Heart right ventricle (tissue), 16 donors: ENCODE data around the gene CX3CR1. TPM values are rescaled to one million over a fixed set of nuclear protein-coding genes. Genes with fewer than 3 reads are reported as not detected.

ENCODE experiments used
- ATAC-seq, 8 donors: fragments of 200-7000 bp; cut with Tn5 transposase; one replicate each; pipeline ENCODE4 v1.9.1; 2020; ENCODE audit warnings: mild to moderate bottlenecking in 8 of 8, moderate library complexity in 8 of 8, moderate number of reproducible peaks in 1 of 8
- DNase-seq, 2 donors: peaks; one replicate each; pipeline ENCODE4 v3.0.0-alpha.2; 2020
- H3K27ac ChIP-seq, 10 donors: fragments of 200-600 bp; sonication (generic) in 2 of 10; one replicate each; pipeline versions ENCODE4 v1.5.0 to v1.8.0; 2020 to 2022; ENCODE audit warnings: mild to moderate bottlenecking in 3 of 10
- H3K27me3 ChIP-seq, 7 donors: fragments of 200-600 bp; one replicate each; pipeline ENCODE4 v1.8.0; 2021 to 2022; ENCODE audit warnings: mild to moderate bottlenecking in 2 of 7
- H3K36me3 ChIP-seq, 9 donors: fragments of 200-600 bp; sonication (generic) in 1 of 9; one replicate each; pipeline versions ENCODE4 v1.5.0 to v1.8.0; 2020 to 2022; ENCODE audit warnings: mild to moderate bottlenecking in 2 of 9
- H3K4me1 ChIP-seq, 9 donors: fragments of 200-600 bp; sonication (generic) in 1 of 9; one replicate each; pipeline versions ENCODE4 v1.5.0 to v1.8.0; 2020 to 2022; ENCODE audit warnings: mild to moderate bottlenecking in 4 of 9
- H3K4me3 ChIP-seq, 10 donors: fragments of 200-600 bp; sonication (generic) in 2 of 10; one replicate each; pipeline versions ENCODE4 v1.5.0 to v1.8.0; 2020 to 2022; ENCODE audit warnings: mild to moderate bottlenecking in 7 of 10, moderate library complexity in 2 of 10
- H3K9me3 ChIP-seq, 11 donors: fragments of 200-600 bp in 10 of 11; sonication (generic) in 2 of 11; one replicate each; pipeline versions ENCODE4 v1.5.0 to v1.8.0; 2013 to 2022; ENCODE audit warnings: mild to moderate bottlenecking in 2 of 11, control low read depth in 1 of 11, moderate library complexity in 1 of 11
- CTCF ChIP-seq, 9 donors: fragments of 200-600 bp; sonication (generic) in 2 of 9; IDR thresholded peaks; one replicate each; pipeline versions ENCODE4 v1.5.0 to v1.8.0; 2021 to 2022; ENCODE audit warnings: antibody characterized with exemption in 9 of 9, mild to moderate bottlenecking in 5 of 9, moderate library complexity in 1 of 9
- WGBS, 2 donors: extraction: QIAGEN DNeasy Blood & Tissue Kit; methylation state at CpG; one replicate each; pipeline ENCODE4 v1.1.7; 2013; ENCODE audit warnings: inconsistent platforms in 1 of 2; 5-methylcytosine and 5-hydroxymethylcytosine counted together
- intact Hi-C, 10 donors: fragments of 100-400 bp; cut with DNase I; formaldehyde crosslinking; loops; one replicate each; pipeline versions ENCODE4 v1.11.1 to v1.14.2; 2022
- polyA plus RNA-seq, 2 donors: library from polyadenylated mRNA; stranded (reverse); fragments of 200-250 nt; gene quantifications; one replicate each; pipeline ENCODE4 v1.2.3, GENCODE V29; 2013
- total RNA-seq, 10 donors: library from RNA; stranded (reverse); fragmentation: NEBNext Ultra II Directional in 3 of 10; extraction: Animal tissue kit (Norgen Biotek cat#: 25700) in 3 of 10; gene quantifications; one replicate each; pipeline versions ENCODE4 v1.2.1 to v1.2.4, GENCODE V29; 2021 to 2023
- donor health status: Arrhythmogenic right ventricular cardiomyopathy.
- donor health status: ischemic (EF 13 %, LVEDD 7.1; RV severe dilation, severe dysfunction).
- donor health status: healthy with polysubstance abuse.
- donor health status: DM: no; HTN: yes; CAD: no.
- donor health status: DM: no; HTN: no; CAD: no.
- donor health status: ischemic (EF 25% LVEDD 6.9; RV normal size, moderate dysfunction).
- donor health status: ischemic (EF 25% LVEDD 5.7; RV mildly dilated, moderate dysfunction).
- donor health status: healthy.
- donor health status: DM: yes; HTN: yes; CAD: no.
- donor health status: Ischemic cardiomyopathy.
- donor health status: ischemic (EF 35%, LVEDD 5.7; RV mildly dilated, moderate dysfunction).
- donor health status: nonischemic (EF 11% LVEDD 7.7; RV severe dilation, severe dysfunction).
- donor health status: DM: yes; HTN: yes; CAD: no.
- donor health status: PGD.
- donor health status: ischemic (EF 29% LVEDD 5.4; RV normal size, mild dysfunction).
- donor health status: nonischemic (EF 23%, LVEDD 6.1; RV moderate dilation, normal function).

Gene CX3CR1
- total and polyA plus RNA-seq, 12 donors, result 0.12 to 6.9 (median 0.88) TPM

GRCh38 chr3:39319249-39319648, 39.4 kb upstream of the CX3CR1 start:
- ATAC-seq (no peak), DNase-seq (no peak)
- TF ChIP-seq CTCF (IDR thresholded peaks at IDR 0.05), result no peak
- Histone ChIP-seq H3K4me1 (no peaks in the 10 kb centered on the region), H3K36me3 (no peaks in the 10 kb centered on the region), H3K27me3 (peaks cover 0 to 9% (median 0%) of the 10 kb centered on the region in 7 donors), H3K9me3 (peaks cover 0 to 22% (median 6%) of the 10 kb centered on the region in 11 donors), H3K4me3 (no peak overlapping the region), H3K27ac (no peak overlapping the region)
- intact Hi-C loops, result no loop called here

GRCh38 chr3:39318301-39318700, 38.5 kb upstream of the CX3CR1 start:
- intact Hi-C loops, result no loop called here
- no peak for ATAC-seq

GRCh38 chr3:39317571-39318169, 37.8 kb upstream of the CX3CR1 start:
- H3K36me3 ChIP-seq, result no peaks in the 10 kb centered on the region
- ATAC-seq (no peak), DNase-seq (no peak)
- no peak for TF ChIP-seq CTCF (IDR thresholded peaks at IDR 0.05)
- intact Hi-C loops, result no loop called here
- H3K27ac ChIP-seq, result no peak overlapping the region
- H3K27me3 ChIP-seq, result no peaks in the 10 kb centered on the region
- no peaks in the 10 kb centered on the region for H3K4me1 ChIP-seq
- no peak overlapping the region for H3K4me3 ChIP-seq
- 88 to 94% methylated on average over 2 of the region's 2 CpGs for WGBS, 2 donors
- peaks cover 0 to 31% (median 6%) of the 10 kb centered on the region in 11 donors for H3K9me3 ChIP-seq

More at GRCh38 chr3:39318301-39318700, 38.5 kb upstream of the CX3CR1 start:
- Histone ChIP-seq H3K36me3 (no peaks in the 10 kb centered on the region), H3K4me1 (no peaks in the 10 kb centered on the region), H3K27me3 (peaks cover 0 to under 1% (median 0%) of the 10 kb centered on the region in 7 donors), H3K9me3 (peaks cover 0 to 29% (median 6%) of the 10 kb centered on the region in 11 donors), H3K27ac (no peak overlapping the region), H3K4me3 (no peak overlapping the region)
- no peak for DNase-seq
- no peak for TF ChIP-seq CTCF (IDR thresholded peaks at IDR 0.05)
- 75 to 85% methylated on average over 1 of the region's 1 CpG for WGBS, 2 donors

- no peaks in the 10 kb centered on the region for H3K4me1 ChIP-seq
- H3K27ac ChIP-seq, result no peak overlapping the region
- DNase-seq (no peak), ATAC-seq (no peak)
- H3K27me3 ChIP-seq, result no peaks in the 10 kb centered on the region
- WGBS, 2 donors, result 88 to 92% methylated on average over 1 of the region's 1 CpG
- H3K36me3 ChIP-seq, result no peaks in the 10 kb centered on the region
- no peak for TF ChIP-seq CTCF (IDR thresholded peaks at IDR 0.05)
- H3K4me3 ChIP-seq, result no peak overlapping the region
- intact Hi-C loops, result no loop called here
- peaks cover 0 to 38% (median 6%) of the 10 kb centered on the region in 11 donors for H3K9me3 ChIP-seq
Measured at GRCh38 chr3:39315420-39315819, 35.6 kb upstream of the CX3CR1 start.
